GM12801 (cell line): Measurements from ENCODE around the gene SMPD3.

Experiments used
- TF ChIP-seq, protein P1 (sequence below): IDR thresholded peaks from one replicate; pipeline ENCODE4 v1.5.1; 2011; ENCODE audit warnings: control low read depth; ENCODE audit not compliant: insufficient read length; ENCODE audit errors: extremely low read depth

The SMPD3 gene

GRCh38 chr16:68389750-68390371 is 58.4 kb downstream of the SMPD3 start:
- TF ChIP-seq, protein P1, sequence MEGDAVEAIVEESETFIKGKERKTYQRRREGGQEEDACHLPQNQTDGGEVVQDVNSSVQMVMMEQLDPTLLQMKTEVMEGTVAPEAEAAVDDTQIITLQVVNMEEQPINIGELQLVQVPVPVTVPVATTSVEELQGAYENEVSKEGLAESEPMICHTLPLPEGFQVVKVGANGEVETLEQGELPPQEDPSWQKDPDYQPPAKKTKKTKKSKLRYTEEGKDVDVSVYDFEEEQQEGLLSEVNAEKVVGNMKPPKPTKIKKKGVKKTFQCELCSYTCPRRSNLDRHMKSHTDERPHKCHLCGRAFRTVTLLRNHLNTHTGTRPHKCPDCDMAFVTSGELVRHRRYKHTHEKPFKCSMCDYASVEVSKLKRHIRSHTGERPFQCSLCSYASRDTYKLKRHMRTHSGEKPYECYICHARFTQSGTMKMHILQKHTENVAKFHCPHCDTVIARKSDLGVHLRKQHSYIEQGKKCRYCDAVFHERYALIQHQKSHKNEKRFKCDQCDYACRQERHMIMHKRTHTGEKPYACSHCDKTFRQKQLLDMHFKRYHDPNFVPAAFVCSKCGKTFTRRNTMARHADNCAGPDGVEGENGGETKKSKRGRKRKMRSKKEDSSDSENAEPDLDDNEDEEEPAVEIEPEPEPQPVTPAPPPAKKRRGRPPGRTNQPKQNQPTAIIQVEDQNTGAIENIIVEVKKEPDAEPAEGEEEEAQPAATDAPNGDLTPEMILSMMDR, result no peak

GRCh38 chr16:68389006-68389405 is 59.3 kb downstream of the SMPD3 start:
- TF ChIP-seq, protein P1, result no peak

DNA sequence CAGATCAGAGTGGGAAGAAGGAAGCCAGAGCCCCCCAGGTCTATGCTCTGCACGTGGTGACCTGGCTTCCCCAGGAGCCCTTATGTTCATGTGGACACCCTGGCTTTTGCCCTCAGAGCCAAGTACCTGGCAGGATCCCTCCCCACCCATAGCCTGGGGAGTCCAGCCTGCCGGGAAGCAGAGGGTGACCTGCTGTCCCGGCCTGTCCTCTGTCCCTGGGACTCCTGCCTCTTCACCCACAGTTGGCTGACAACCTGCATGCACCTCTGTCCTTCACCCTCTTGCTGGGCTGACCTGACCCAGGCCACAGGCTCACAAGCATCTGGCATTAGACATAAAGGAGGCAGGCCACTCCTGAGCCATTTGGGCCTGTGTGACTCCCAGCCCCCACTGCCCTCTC is 60.2 kb downstream of the SMPD3 start:
- TF ChIP-seq, protein P1, result no peak

- TF ChIP-seq, protein P1, result no peak
These were observed 61.0 kb downstream of the SMPD3 start for GRCh38 chr16:68387301-68387700.

- TF ChIP-seq, protein P1, result no peak
These were observed 61.7 kb downstream of the SMPD3 start for GRCh38 chr16:68386628-68387027.

DNA sequence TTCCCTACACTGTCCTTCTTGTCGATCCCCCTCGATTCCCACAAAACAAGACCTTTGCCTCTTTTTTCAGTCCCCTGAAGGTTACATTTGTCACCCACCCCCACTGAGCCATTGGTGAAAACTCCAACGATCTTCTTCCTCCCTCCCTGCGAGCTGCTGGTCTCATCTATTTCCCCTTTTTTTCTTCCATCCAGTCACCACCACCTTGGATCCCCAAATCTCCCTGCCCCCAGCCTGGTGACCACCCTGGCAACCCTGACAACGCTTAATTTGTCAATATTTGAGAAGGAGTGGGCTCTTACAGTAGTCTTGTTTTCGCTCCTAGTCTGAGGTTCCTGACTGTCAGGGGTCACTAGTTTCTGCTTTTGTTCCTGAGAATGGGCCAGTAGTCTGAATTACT is 62.9 kb downstream of the SMPD3 start:
- TF ChIP-seq, protein P1, result no peak

- TF ChIP-seq, protein P1, result no peak
These were observed 63.8 kb downstream of the SMPD3 start for GRCh38 chr16:68384288-68385161.
